NOMO-1 treated with DMSO at 0.1 percent for 48 hours (cell line): Measurements from ENCODE around the gene USP35.

Experiments
- DNase-seq: peaks from one replicate; lab custom pipeline; 2025; ENCODE audit not compliant: unreplicated experiment; lab: John Stamatoyannopoulos, UW

USP35 gene

GRCh38 chr11:78262238-78262637 is 73.5 kb downstream of the USP35 start:
- no peak for DNase-seq

- no peak for DNase-seq
These were observed 74.0 kb downstream of the USP35 start for GRCh38 chr11:78262691-78263090.
